Measurements from ENCODE around the gene CREB1.

CREB1 gene

GRCh38 chr2:207503234-207503633 is 26.5 kb upstream of the CREB1 start:
- TF ChIP-seq CTCF (IDR thresholded peaks at IDR 0.05; ENCODE audit: insufficient read depth, missing control alignments): no peak
- FAIRE-seq (no peak), DNase-seq (ENCODE audit: insufficient read length, low spot score) (no peak)

GRCh38 chr2:207504513-207505170 is 25.1 kb upstream of the CREB1 start:
- no peak for DNase-seq (ENCODE audit: insufficient read length, low spot score)
- no peak for TF ChIP-seq CTCF (IDR thresholded peaks at IDR 0.05; ENCODE audit: insufficient read depth, missing control alignments)
- no peak for FAIRE-seq

- TF ChIP-seq CTCF (IDR thresholded peaks at IDR 0.05; ENCODE audit: insufficient read depth, missing control alignments): no peak
- DNase-seq (ENCODE audit: insufficient read length, low spot score) (no peak), FAIRE-seq (no peak)
Measured at GRCh38 chr2:207505171-207505570, 24.6 kb upstream of the CREB1 start.

GRCh38 chr2:207505728-207506127 is 24.0 kb upstream of the CREB1 start:
- no peak for DNase-seq (ENCODE audit: insufficient read length, low spot score)
- no peak for FAIRE-seq
- no peak for TF ChIP-seq CTCF (IDR thresholded peaks at IDR 0.05; ENCODE audit: insufficient read depth, missing control alignments)

- DNase-seq (ENCODE audit: insufficient read length, low spot score): no peak
- no peak for FAIRE-seq
- no peak for TF ChIP-seq CTCF (IDR thresholded peaks at IDR 0.05; ENCODE audit: insufficient read depth, missing control alignments)
Measured at GRCh38 chr2:207506426-207506825, 23.3 kb upstream of the CREB1 start.

GRCh38 chr2:207510148-207510547 is 19.6 kb upstream of the CREB1 start:
- no peak for DNase-seq (ENCODE audit: insufficient read length, low spot score)
- TF ChIP-seq CTCF (IDR thresholded peaks at IDR 0.05; ENCODE audit: insufficient read depth, missing control alignments): peak; percentile 3
- FAIRE-seq: no peak

- DNase-seq (ENCODE audit: insufficient read length, low spot score) (no peak), FAIRE-seq (no peak)
- no peak for TF ChIP-seq CTCF (IDR thresholded peaks at IDR 0.05; ENCODE audit: insufficient read depth, missing control alignments)
Measured at GRCh38 chr2:207511851-207512250, 17.9 kb upstream of the CREB1 start.

All from D721Med (cell line).